Spleen (tissue), 11 donors: ENCODE results near the gene COL4A2. TPM values are rescaled to one million over a fixed set of nuclear protein-coding genes. Genes with fewer than 3 reads are reported as not detected.

Experiments
- DNase-seq: peaks from one replicate; pipeline ENCODE4 v3.0.0-alpha.2; 2020
- H3K27ac ChIP-seq, 8 donors: fragments of 200-600 bp; sonication (generic) in 7 of 8; 1 replicate in 4 of 8; 2 replicates in 4 of 8; pipeline versions ENCODE4 v1.5.0 to v1.8.0; 2016 to 2021; ENCODE audit warnings: inconsistent platforms in 4 of 8, mild to moderate bottlenecking in 4 of 8, moderate library complexity in 1 of 8
- H3K27me3 ChIP-seq, 7 donors: fragments of 200-600 bp; sonication (generic) in 6 of 7; replicated peaks in 1 of 7; 1 replicate in 4 of 7; 2 replicates in 3 of 7; pipeline versions ENCODE4 v1.5.0 to v1.8.0; 2016 to 2021; ENCODE audit warnings: inconsistent platforms in 3 of 7, mild to moderate bottlenecking in 1 of 7
- H3K36me3 ChIP-seq, 6 donors: fragments of 200-600 bp; sonication (generic) in 5 of 6; 1 replicate in 4 of 6; 2 replicates in 2 of 6; pipeline versions ENCODE4 v1.5.0 to v1.8.0; 2016 to 2021; ENCODE audit warnings: inconsistent platforms in 2 of 6
- H3K4me1 ChIP-seq, 6 donors: fragments of 200-600 bp; sonication (generic) in 5 of 6; 1 replicate in 3 of 6; 2 replicates in 3 of 6; pipeline versions ENCODE4 v1.5.0 to v1.8.0; 2016 to 2021; ENCODE audit warnings: inconsistent platforms in 3 of 6
- H3K4me3 ChIP-seq, 8 donors: fragments of 200-600 bp; sonication (generic) in 7 of 8; 1 replicate in 4 of 8; 2 replicates in 4 of 8; pipeline versions ENCODE4 v1.5.0 to v1.8.0; 2016 to 2021; ENCODE audit warnings: inconsistent platforms in 4 of 8, mild to moderate bottlenecking in 4 of 8, moderate library complexity in 2 of 8
- H3K9me3 ChIP-seq, 8 donors: fragments of 200-600 bp; sonication (generic) in 7 of 8; 1 replicate in 4 of 8; 2 replicates in 4 of 8; pipeline versions ENCODE4 v1.5.0 to v1.8.0; 2016 to 2021; ENCODE audit warnings: inconsistent platforms in 4 of 8
- CTCF ChIP-seq, 11 experiments: fragments of 200-600 bp in 7 of 11; fragments of 450-650 bp in 4 of 11; sonication (generic) in 4 of 11; IDR thresholded peaks in 8 of 11; conservative IDR thresholded peaks in 3 of 11; 1 replicate in 7 of 11; 2 replicates in 4 of 11; pipeline versions ENCODE4 v1.4.0 to v1.8.0; 2016 to 2021; ENCODE audit warnings: antibody characterized with exemption in 11 of 11, inconsistent platforms in 4 of 11, mild to moderate bottlenecking in 1 of 11
- POLR2A ChIP-seq, 3 donors: fragments of 450-650 bp; IDR thresholded peaks; one replicate each; pipeline ENCODE4 v1.5.1; 2017; ENCODE audit warnings: antibody characterized with exemption in 3 of 3, mild to moderate bottlenecking in 1 of 3
- POLR2AphosphoS5 ChIP-seq, 3 donors: sonication (generic); formaldehyde crosslinking; IDR thresholded peaks; one replicate each; pipeline ENCODE4 v1.5.1; 2017; ENCODE audit warnings: antibody characterized with exemption in 3 of 3
- WGBS, 5 donors: extraction: QIAGEN DNeasy Blood & Tissue Kit in 3 of 5; methylation state at CpG; one replicate each; pipeline versions ENCODE4 v1.1.5 to v1.1.7; 2013 to 2018; 5-methylcytosine and 5-hydroxymethylcytosine counted together
- intact Hi-C: fragments of 100-400 bp; cut with DNase I; formaldehyde crosslinking; loops from one replicate; pipeline ENCODE4 v1.15.0; 2023; ENCODE audit warnings: low total_unique reads
- polyA plus RNA-seq, 3 donors: library from polyadenylated mRNA; stranded (reverse); fragments of 200-250 nt; gene quantifications; one replicate each; pipeline ENCODE4 v1.2.1, GENCODE V29; 2013
- total RNA-seq, 7 donors: library from RNA; depleted of rRNA in 3 of 7; stranded (reverse); fragments of >200 nt in 3 of 7; fragmentation: NEBNext Ultra II Directional in 4 of 7; extraction: Animal tissue kit (Norgen Biotek cat#: 25700) in 4 of 7; gene quantifications; one replicate each; pipeline versions ENCODE4 v1.1.0 to v1.2.1, GENCODE V29; 2016 to 2021
- donor health status: healthy with polysubstance abuse.
- donor health status: DM: no; HTN: no; CAD: no; lungs with moderate emphysema.
- donor health status: DM: no; HTN: no; CAD: no.
- donor health status: Bipolar disorder and iron deficiency.
- donor health status: healthy.
- donor health status: DM: no; HTN: no; CAD: no.
- donor health status: DM: yes; HTN: yes; CAD: no.

Gene COL4A2
- total and polyA plus RNA-seq, 10 donors = 52.6 to 712 (median 337) TPM

- no peak for TF ChIP-seq POLR2AphosphoS5 (IDR thresholded peaks at IDR 0.05)
- no peak for TF ChIP-seq POLR2A (IDR thresholded peaks at IDR 0.05)
- TF ChIP-seq CTCF (IDR thresholded peaks at IDR 0.05 in 8 of 11, conservative IDR thresholded peaks at IDR 0.05 in 3 of 11) = no peak
- WGBS, 5 donors = 73 to 93% (median 81%) methylated on average over 2 of the region's 2 CpGs
- Histone ChIP-seq H3K4me1 (peaks cover 0 to 82% (median 31%) of the 10 kb centered on the region in 6 donors), H3K27me3 (peaks cover 0 to 50% (median 0%) of the 10 kb centered on the region in 7 donors), H3K9me3 (no peaks in the 10 kb centered on the region), H3K27ac (peak overlapping the region in 2 of 8 donors; percentile 72), H3K4me3 (no peak overlapping the region), H3K36me3 (peaks cover 0 to 10% (median 0%) of the 10 kb centered on the region in 6 donors)
- intact Hi-C loops = loop anchor here (5.0 to 10.0 kb wide), 3 partner anchors 110 to 1453 kb away; partner anchors contain the start of genes COL4A1 and COL4A2
- DNase-seq = no peak
Observed at GRCh38 chr13:110414931-110415330, 107.8 kb downstream of the COL4A2 start.

- 83 to 87% (median 85%) methylated on average over 8 of the region's 8 CpGs for WGBS, 5 donors
- Histone ChIP-seq H3K4me1 (peaks cover 0 to 86% (median 32%) of the 10 kb centered on the region in 6 donors), H3K27me3 (peaks cover 0 to 51% (median 2%) of the 10 kb centered on the region in 7 donors), H3K36me3 (peaks cover 0 to 12% (median 0%) of the 10 kb centered on the region in 6 donors), H3K9me3 (no peaks in the 10 kb centered on the region), H3K27ac (peak overlapping the region in 4 of 8 donors; percentile 16 to 72 (median 56)), H3K4me3 (no peak overlapping the region)
- intact Hi-C loops = loop anchor here (10.0 kb wide), 2 partner anchors 111 to 191 kb away; partner anchors contain the start of genes COL4A1 and COL4A2
- TF ChIP-seq POLR2AphosphoS5 (IDR thresholded peaks at IDR 0.05) (no peak), CTCF (IDR thresholded peaks at IDR 0.05 in 8 of 11, conservative IDR thresholded peaks at IDR 0.05 in 3 of 11) (no peak), POLR2A (IDR thresholded peaks at IDR 0.05) (no peak)
- DNase-seq = no peak
Observed at GRCh38 chr13:110415669-110416068, 108.6 kb downstream of the COL4A2 start.

DNA sequence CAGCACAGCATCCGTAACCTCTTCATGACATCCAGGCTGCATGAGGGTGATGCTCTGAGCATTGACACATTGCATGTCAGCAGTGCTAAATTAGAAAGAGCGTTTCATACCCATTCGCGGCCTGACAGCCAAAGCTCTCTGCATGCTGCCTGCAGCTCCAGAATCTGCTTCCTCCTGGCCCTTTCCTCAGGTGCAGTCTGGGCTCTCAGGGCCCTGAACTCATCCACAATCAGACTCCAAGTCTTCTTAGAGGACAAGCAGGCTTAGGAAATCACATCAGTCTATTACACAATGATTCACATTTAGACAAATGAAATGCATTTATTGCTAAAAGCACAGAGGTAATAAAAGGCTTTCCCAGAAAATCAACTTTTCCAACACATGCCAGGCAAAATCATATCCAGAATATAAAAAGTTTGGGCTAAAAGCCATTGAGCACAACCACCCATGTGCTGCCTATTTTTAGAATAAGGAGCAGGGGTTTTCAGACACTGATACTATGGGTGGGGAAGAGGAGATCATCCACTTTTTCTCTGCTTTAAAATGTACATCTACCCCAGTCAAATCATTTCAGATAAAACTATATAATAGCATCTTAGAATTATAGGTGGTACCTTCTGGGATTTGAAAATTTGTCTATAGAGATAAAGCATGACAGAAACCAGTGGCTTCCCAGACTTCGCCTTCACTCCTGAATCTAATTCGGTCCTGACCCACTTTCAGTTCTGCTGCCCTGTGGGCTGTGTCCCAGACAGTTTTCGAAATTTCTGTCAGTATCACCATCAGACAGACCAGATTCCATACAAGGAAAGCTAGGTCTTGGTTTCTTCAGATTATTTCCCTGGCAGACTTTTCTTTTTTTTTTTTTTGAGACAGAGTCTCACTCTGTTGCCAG lies 109.3 kb downstream of the COL4A2 start:
- intact Hi-C loops = loop anchor here (10.0 kb wide), 2 partner anchors 112 to 192 kb away; partner anchors contain the start of genes COL4A1 and COL4A2
- Histone ChIP-seq H3K4me1 (peaks cover 0 to 86% (median 34%) of the 10 kb centered on the region in 6 donors), H3K27me3 (peaks cover 0 to 51% (median 3%) of the 10 kb centered on the region in 7 donors), H3K36me3 (peaks cover 0 to 12% (median 0%) of the 10 kb centered on the region in 6 donors), H3K4me3 (no peak overlapping the region), H3K27ac (peak overlapping the region in 7 of 8 donors; percentile 20 to 72 (median 28)), H3K9me3 (no peaks in the 10 kb centered on the region)
- TF ChIP-seq CTCF (IDR thresholded peaks at IDR 0.05 in 8 of 11, conservative IDR thresholded peaks at IDR 0.05 in 3 of 11) = no peak
- TF ChIP-seq POLR2AphosphoS5 (IDR thresholded peaks at IDR 0.05) = no peak
- TF ChIP-seq POLR2A (IDR thresholded peaks at IDR 0.05) = no peak
- no peak for DNase-seq
- WGBS, 5 donors = 71 to 86% (median 79%) methylated on average over 7 of the region's 7 CpGs
